GM21528 (cell line): ENCODE results near the gene ERGIC1.
"Not testable (repeated sequence)": the region's sequence is repeated elsewhere in the genome, so short reads cannot be mapped to it uniquely, and the experiment has no call there.

Experiments
- ATAC-seq: cut with Tn5 transposase; IDR thresholded peaks from one replicate; pipeline ENCODE4 v1.9.1; 2021; ENCODE audit warnings: mild to moderate bottlenecking, moderate library complexity; ENCODE audit not compliant: unreplicated experiment, low FRiP score

Gene ERGIC1

DNA sequence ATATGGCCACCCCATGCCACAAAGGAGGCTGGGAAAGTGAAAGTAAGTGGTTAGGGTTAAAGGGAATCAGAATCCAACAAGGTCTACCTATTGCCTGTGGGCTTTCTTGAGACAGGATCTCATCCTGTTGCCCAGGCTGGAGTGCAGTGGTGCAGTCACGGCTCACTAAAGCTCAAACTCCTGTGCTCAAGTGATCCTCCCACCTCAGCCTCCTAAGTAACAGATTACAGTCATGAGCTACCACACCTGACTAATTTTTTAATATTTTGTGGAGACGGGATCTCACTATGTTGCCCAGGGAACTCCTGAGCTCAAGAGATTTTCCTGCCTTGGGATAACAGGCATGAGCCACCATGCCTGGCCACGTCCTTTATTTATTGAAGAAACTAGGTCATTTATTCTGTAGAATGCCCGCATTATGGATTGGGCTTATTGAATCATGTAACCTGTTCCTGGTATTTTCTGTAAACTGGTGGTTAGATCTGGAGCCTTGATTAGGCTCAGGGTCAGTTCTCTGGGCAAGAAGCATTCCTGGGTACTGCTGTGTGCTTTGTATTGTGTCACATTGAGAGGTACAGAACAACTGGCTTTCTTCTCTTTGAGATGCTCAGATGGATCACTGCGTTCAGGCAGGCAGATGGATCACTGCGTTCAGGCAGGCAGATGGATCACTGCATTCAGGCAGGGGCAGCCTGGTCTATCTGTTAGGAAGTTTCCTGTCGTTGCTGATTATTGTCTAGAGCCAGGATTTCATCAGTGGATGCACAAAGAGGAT lies 41.6 kb downstream of the ERGIC1 start:
- ATAC-seq, result no peak

DNA sequence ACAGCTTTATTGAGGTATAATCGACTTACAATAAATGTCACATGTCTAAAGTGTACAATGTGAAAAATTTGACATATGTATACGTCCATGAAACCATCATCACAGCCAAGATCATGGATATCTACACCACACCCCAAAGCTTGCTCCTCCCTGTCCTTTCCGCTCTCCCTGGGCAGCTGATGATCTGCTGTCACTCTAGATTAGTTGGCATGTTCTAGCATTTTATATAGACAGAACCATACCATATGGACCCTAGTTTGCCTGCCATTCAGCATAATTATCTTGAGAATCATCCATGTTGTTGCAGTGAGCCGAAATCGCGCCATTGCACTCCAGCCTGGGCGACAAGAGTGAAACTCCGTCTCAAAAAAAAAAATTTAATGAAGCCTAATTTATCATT lies 42.5 kb downstream of the ERGIC1 start:
- no peak for ATAC-seq

DNA sequence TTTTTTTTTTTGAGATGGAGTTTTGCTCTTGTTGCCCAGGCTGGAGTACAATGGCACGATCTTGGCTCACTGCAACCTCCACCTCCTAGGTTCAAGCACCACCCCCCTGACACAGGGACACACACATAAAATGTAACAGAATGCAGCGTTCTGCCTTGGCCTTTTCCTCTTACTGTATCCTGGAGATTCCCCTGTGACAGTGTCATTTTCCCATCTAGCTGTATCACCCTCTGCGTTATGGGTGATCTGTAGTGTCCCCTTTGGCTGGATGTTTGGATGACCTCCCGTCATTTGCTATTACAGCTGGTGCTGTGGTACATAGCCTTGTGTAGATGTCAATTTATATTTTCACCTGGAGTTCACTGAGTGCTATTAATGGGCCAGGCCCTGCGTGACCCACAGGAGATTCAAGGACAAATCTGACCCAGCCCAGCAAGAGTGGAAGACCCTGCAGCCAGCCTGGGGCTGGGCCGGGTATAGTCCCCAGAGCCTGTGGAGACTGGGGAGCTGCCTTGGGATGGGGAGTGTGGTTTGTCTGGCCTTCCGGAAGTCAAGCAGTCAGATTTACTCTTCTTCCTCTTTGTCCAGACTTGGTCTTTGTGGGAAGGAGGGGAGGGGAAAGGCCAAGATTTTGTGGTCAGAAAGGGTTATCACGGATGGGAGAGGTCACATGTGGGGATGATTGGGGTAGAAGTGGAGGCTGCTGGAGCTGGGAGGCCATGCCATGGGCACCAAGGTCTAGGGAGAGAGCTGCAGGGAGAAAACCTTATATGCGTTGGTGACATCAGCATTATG lies 43.6 kb downstream of the ERGIC1 start:
- no peak for ATAC-seq

DNA sequence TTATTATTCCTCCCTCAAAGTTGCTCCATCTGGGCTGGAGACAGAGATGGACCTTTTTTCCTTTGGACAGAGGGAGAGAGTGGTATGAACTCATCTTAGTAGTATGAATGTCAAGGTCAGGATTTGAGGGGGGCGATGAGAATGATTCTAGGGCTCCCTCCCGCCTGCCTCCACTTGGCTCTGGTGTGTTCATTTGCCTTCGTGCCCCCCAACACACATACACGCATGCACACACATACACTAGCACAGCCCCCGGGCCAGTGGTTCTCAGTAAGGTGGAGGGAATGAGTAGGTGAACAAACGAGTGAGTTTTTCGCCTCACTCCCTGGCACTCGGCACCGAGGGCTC lies 44.5 kb downstream of the ERGIC1 start:
- ATAC-seq, result no peak

DNA sequence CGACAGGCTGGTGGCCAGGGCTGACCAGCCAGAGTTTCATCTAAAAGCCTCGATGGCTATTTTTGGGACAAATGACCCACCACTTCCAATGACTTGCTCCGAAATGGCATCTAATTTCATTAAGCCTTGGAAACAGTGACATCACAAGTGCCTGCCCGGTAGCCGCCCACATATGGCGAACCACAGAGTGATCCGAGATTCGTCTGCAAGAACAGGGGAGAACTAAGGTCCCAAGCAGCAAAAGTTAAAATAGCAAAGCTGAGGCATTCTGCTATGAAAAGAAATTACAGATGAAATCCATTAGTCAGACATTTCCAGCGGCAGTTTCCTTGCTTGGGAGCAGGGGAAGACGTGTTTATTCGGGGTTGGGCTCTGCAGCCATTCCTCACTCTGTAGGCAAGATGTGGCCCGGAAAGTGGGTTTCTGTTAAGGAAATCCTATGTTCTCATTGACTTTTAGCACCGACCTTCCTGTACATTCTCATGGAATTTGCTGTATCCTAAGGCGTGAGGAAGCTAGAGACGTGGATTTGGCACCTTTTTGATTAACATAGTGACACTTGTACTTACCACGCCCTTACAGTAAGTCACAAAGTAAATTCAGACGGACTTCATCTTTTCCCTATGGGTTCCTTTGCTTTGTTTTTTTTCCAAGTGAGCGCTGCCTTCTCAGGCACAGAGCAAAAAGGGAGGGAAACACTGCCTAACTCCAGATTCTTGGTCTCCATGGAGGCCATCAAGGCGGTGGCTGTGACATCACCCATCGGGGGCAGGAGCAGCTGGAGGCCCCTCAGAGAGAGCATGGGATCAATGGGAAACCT lies 45.1 kb downstream of the ERGIC1 start:
- ATAC-seq, result no peak

DNA sequence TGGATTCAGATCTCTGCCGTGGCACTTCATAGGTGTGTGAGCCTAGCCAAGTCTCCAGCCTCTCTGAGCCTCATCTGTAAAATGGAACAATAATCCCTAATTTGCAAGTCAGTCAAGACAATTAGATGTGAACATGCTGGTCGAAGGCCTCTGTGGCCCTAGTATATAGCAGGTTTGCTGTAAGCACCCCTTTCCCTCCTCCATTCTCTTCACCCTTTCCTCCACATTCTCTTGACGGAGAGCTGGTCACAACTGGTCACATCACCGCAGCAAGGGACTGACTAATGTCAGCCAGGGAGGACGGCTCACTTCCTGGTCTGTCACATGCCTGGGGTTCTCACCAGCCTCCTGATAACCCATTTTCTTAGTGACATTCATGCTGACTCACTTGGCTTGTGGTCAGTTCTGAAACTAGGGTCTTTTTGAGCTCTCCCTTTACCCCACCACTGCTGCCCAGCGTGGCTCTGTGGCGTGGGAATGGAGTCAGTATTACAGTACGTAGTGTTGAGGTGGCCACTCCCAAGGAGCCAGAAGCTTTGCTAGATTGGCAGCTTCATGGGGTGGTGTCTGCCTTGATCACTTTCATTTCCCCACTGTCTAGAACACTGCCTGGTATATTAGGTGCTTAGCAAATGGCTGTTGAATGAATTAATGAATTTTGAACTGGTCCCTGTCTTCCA lies 47.8 kb downstream of the ERGIC1 start:
- ATAC-seq, result no peak

DNA sequence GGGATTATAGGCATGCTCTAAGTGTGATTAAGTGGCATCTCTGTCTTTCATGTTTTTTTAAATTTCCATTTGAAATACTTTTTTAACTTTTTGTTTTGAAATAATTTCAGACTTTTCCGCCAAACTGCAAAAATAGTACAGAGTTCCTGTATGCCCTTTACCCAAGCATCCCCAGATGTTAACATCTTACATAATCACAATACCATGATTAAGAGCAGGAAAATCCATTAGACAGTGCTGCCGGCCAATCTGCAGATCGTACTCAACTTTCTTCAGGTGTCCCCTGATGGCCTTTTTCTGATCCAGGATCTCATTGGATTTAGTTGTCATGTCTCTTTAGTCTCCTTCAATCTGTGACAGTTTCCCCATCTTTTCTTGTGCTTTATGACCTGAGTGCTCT lies 49.0 kb downstream of the ERGIC1 start:
- no peak for ATAC-seq

DNA sequence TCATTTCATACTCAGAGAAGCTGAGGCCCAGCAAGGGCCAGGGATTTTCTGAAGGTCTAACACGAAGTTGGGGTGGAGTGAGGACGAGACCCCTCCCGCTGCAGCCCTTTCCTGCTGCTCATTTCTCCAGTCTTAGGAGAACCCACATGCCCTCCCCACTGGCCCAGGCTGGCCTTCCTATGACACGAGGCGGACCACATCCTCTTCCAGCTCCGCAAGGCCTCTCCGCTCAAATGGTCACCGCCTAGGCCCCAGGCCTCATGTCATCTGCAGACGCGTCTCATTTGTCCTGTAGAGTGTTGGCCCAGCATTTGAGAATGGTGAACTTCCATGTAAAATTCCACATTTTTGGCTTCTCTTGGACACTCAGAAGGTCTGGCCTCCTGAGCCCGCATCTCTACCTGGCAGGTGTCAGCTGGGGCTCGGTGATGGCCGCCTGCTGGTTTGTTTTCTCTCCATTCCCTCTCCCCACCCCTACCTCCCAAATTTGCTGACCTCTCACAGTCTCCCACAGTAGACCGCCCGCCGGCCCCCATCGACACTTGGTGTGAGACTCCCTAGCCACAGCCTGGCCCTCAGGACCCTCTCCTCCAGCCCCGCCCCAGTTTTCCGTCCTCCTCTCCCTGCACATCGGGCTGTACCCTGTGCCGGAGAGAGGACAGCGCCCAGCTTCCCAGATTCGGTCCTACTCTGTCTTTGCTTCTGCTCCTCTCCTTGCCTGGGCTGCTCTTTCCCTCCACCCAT lies 51.7 kb downstream of the ERGIC1 start:
- no peak for ATAC-seq

DNA sequence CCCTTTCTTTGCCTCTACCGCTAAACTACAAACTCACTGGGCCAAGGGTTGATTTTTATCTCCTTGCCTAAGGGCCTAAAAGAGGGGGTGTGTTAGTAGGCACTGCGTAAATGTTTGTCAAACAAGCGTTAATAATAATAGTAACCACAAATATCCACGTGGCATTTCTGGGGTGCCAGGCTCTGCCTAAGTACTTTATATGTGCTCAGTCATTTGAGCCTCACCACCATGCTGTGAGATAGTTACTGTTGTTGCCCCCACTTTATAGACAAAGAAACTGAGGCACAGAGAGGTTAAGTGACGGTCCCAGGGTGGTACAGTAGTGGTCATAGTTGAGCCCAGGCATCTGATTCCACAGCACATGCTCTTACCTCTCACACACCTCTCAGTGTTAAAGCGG lies 52.4 kb downstream of the ERGIC1 start:
- ATAC-seq, result no peak

DNA sequence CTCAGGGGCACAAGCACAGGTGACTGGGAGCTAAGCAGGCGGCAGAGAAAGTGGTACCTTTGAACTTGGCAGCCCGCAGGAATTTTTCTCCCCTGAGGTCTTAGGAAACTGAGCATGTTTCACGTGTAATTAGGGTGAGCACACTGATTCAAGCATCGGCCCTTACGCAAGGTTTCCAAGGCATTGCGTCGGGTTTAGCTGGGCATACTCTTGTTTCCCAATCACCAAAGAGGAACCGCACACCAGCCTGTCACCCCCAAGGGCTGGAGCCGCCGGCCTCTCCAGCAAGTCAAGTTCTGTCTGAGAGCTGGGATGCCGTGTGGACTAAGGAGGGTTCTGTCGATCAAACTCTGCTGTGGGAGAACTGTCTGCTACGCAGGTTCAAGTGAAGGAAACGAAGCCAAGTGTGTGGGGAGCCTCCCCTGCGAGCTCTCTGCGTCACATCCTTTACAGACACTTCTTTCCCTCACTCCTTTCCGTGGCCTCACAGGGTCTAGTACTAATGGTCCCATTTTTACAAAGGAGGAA lies 53.0 kb downstream of the ERGIC1 start:
- ATAC-seq, result no peak

DNA sequence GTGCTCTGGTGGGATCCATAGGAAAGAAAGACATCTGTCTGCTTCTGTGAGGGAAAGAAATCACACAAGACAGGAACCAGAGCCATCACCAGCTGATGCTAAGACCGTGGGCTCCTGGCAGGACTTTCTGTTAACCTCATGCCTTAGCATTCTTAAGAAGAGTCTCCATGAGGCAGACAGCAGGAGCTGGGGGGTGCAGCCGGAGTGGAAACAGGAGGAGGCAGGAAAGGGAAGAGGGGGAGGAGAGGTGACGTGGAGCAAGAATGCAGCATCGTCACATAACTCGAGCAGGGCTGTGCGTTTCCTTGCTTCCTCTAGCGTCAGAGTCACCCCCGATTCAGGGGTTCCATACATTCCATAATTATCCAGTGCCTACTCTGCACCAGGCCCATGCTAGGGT lies 53.6 kb downstream of the ERGIC1 start:
- ATAC-seq, result no peak

DNA sequence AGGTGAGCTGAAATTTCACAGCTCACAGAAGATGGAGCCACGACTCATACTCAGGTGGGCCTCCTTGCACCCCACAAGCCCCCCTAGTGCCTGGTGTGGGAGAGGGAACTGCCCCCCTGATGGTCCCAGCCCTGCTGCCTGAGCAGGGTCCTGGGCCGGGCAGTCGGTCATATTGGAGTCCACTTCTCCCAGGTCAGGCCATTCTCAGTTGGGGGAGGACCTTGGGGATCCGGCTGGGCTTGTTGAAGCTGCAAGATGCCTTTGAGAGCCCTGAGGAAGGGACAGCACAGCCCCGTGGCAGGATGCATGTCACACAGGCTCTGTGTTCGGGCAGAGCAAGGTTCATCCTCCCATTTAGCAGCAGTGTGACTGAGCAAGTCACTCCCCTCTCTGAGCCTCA lies 56.6 kb downstream of the ERGIC1 start:
- no peak for ATAC-seq

DNA sequence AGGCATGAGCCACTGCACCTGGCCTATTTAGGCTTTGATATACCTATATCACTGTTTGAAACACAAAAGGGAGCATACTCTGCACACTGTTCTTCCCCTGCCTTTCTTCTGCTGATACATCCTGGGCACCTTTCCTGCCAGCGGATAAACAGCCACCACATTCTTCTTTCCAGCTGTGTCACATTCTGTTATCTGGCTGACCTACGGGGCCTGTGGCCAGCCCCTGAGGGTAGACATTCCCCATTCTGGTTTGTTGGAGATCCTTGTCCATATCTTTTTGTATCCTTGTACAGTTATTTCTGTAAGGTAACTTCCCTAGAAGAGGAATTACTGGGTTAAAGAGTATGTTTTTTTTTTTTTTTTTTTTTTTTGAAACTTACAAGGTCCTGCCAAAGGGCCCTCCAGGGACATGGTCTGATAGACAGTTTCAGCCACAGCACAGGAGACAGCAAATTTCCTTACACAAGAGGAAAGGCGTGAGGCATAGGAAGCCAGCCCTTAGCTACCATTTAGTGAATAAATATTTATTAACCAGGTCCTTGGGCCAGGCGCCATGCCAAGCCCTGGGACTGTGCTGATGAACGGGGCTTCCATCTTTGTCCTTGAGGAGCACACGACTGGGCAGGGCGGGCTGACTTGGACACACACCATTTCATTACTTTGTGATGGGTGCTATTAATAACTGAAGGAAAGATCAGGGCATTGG lies 57.8 kb downstream of the ERGIC1 start:
- ATAC-seq, result no peak

DNA sequence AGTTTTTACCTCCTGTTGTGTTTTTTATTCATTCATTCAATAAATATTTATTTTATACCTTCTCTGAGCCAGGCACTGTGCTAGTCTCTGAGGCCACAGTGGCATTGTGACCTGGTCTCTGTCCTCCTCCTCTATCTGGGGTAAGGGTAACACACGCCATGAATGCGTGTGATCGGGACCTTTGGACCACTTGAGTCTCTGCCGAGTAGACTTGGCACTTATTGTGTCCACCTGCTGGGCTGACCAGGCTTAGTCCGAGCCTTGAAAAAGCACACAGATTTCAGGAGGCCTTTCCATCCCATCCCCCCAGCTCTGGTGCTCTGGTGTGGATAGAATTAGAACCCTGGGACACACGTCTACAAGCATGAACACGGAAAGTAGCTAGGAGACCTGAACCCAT lies 58.7 kb downstream of the ERGIC1 start:
- no peak for ATAC-seq

DNA sequence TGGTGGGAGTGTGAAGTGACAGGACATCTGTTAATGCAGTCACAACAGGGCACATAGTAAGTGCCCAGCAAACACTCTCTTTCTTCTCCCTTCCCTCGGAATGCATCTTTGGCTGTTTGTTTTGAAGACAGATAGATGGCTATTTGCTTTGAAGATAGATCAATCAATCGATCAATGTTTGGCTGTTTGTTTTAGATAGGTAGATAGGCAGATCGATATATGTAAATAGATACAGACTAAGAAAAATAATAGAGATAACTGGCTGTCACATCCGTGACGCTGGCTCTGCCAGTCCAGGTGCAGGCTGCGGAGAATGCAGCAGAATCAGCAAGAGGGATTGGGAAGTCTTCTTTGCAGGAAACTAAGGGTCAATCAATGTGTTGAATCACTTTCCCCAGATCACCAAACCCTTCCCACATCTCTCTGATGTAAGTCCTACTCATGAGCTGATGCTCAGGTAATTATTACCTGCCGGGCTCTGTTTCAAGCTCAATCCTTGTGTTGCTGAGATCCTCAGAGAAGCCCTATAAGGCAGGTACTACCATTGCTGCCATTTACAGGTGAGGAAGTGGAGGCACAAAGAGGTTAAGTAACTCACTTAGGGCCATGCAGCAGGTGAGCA lies 60.8 kb downstream of the ERGIC1 start:
- no peak for ATAC-seq

DNA sequence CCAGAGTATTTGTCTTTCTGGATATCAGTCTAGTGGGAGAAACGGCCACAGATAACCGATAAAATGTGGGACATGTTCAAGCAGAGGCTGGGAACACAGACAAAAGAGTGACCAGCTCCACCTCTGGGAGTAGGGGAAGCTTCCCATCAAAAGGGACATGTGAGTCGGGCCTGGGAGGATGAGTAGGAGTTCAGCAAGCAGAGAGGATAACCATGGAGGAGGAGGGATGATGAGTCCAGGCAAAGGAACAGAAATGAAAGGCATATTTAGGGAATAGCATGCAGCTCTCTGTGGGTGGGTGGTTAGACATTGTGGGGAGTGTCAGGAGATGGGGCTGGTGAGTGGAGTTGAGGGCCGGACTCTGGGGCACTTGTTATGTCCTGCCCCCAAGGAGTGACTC lies 61.5 kb downstream of the ERGIC1 start:
- ATAC-seq, result no peak

DNA sequence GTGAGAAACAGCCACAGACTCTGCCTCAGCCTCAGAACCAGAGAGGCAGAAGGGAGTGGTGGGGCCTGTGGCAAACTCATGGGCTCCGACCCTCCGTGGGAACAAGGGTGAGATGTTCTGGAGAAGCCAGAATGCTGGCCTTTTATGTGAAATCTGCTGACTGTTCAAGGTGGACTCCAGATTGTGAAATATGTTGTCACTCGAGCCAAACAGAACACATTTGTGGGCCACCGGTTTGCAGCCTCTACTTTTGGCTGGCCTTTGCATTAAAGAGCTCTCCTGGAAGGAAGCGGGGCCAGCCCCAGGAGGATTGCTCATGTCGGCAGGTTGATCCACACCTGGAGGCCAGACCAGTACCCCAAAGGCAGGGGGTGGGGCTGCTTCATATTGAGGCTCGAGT lies 62.4 kb downstream of the ERGIC1 start:
- ATAC-seq, result no peak

DNA sequence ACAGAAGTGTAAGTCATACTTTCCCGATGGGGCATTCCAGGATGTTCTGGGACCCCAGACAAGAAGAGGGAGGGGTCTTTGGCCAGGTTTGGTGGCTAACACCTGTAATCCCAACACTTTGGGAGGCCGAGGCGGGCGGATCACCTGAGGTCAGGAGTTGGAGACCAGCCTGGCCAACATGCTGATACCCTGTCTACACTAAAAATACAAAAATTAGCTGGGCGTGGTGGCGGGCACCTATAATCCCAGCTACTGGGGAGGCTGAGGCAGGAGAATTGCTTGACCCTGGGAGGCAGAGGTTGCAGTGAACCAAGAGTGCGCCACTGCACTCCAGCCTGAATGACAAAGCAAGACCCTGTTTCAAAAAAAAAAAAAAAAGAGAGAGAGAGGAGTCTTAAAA lies 63.0 kb downstream of the ERGIC1 start:
- ATAC-seq, result not testable (repeated sequence)
